RWPE2 (cell line): ENCODE data around the gene CDC42BPB.

Experiments
- ATAC-seq: fragments of 200-7000 bp; cut with Tn5 transposase; 3 replicates; pipeline ENCODE4 v1.9.1; 2021; ENCODE audit warnings: low read depth
- DNase-seq: peaks from one replicate; pipeline ENCODE4 v3.0.0-alpha.2; 2020; ENCODE audit warnings: low spot score
- H3K27ac ChIP-seq: fragments of 450-650 bp; 2 replicates; pipeline ENCODE4 v1.5.1; 2017; ENCODE audit warnings: mild to moderate bottlenecking; ENCODE audit not compliant: poor library complexity, severe bottlenecking
- H3K27me3 ChIP-seq: fragments of 250-450 bp; sonication (Bioruptor Pico); 2 replicates; pipeline ENCODE4 v1.5.1; 2021; ENCODE audit warnings: mild to moderate bottlenecking, moderate library complexity; ENCODE audit not compliant: insufficient read depth, poor library complexity, severe bottlenecking
- H3K36me3 ChIP-seq: fragments of 250-450 bp; sonication (Bioruptor Pico); 2 replicates; pipeline ENCODE4 v1.5.1; 2020; ENCODE audit warnings: low read depth, mild to moderate bottlenecking, moderate library complexity
- H3K4me1 ChIP-seq: fragments of 250-450 bp; sonication (Bioruptor Pico); 2 replicates; pipeline ENCODE4 v1.5.1; 2021; ENCODE audit warnings: mild to moderate bottlenecking, moderate library complexity; ENCODE audit not compliant: insufficient read depth, poor library complexity, severe bottlenecking
- H3K4me3 ChIP-seq: fragments of 250-450 bp; sonication (Bioruptor Pico); 2 replicates; pipeline ENCODE4 v1.5.1; 2021; ENCODE audit warnings: mild to moderate bottlenecking, moderate library complexity; ENCODE audit not compliant: severe bottlenecking
- H3K9me3 ChIP-seq: fragments of 250-450 bp; sonication (Bioruptor Pico); 2 replicates; pipeline ENCODE4 v1.5.1; 2021; ENCODE audit warnings: mild to moderate bottlenecking, moderate library complexity; ENCODE audit not compliant: severe bottlenecking
- CTCF ChIP-seq: fragments of 450-650 bp; IDR thresholded peaks from one replicate; pipeline ENCODE4 v1.5.1; 2017; ENCODE audit warnings: mild to moderate bottlenecking, moderate library complexity; ENCODE audit not compliant: poor library complexity, severe bottlenecking

Gene CDC42BPB

GRCh38 chr14:102975662-102976061, 81.7 kb downstream of the CDC42BPB start:
- no peak for TF ChIP-seq CTCF
- no peak overlapping the region for H3K27ac ChIP-seq
- H3K4me3 ChIP-seq = no peak overlapping the region
- ATAC-seq (no peak), DNase-seq (no peak)
- H3K4me1 ChIP-seq = no peaks in the 10 kb centered on the region
- H3K9me3 ChIP-seq = no peaks in the 10 kb centered on the region
- peaks cover 94% of the 10 kb centered on the region for H3K36me3 ChIP-seq
- H3K27me3 ChIP-seq = no peaks in the 10 kb centered on the region

- DNase-seq (no peak), ATAC-seq (no peak)
- H3K27ac ChIP-seq = no peak overlapping the region
- no peaks in the 10 kb centered on the region for H3K9me3 ChIP-seq
- H3K27me3 ChIP-seq = no peaks in the 10 kb centered on the region
- TF ChIP-seq CTCF = no peak
- no peaks in the 10 kb centered on the region for H3K4me1 ChIP-seq
- no peak overlapping the region for H3K4me3 ChIP-seq
- peaks cover 94% of the 10 kb centered on the region for H3K36me3 ChIP-seq
Measured at GRCh38 chr14:102973706-102974285, 83.6 kb downstream of the CDC42BPB start.

- H3K4me1 ChIP-seq = no peaks in the 10 kb centered on the region
- peaks cover 95% of the 10 kb centered on the region for H3K36me3 ChIP-seq
- no peak overlapping the region for H3K4me3 ChIP-seq
- DNase-seq (no peak), ATAC-seq (no peak)
- H3K27ac ChIP-seq = no peak overlapping the region
- H3K27me3 ChIP-seq = no peaks in the 10 kb centered on the region
- no peak for TF ChIP-seq CTCF
- H3K9me3 ChIP-seq = no peaks in the 10 kb centered on the region
Measured at GRCh38 chr14:102971836-102972606, 85.3 kb downstream of the CDC42BPB start.

- H3K4me3 ChIP-seq = no peak overlapping the region
- no peak for ATAC-seq
- no peak for TF ChIP-seq CTCF
- H3K36me3 ChIP-seq = peaks cover 95% of the 10 kb centered on the region
- H3K27ac ChIP-seq = no peak overlapping the region
- H3K9me3 ChIP-seq = no peaks in the 10 kb centered on the region
- no peaks in the 10 kb centered on the region for H3K4me1 ChIP-seq
- no peaks in the 10 kb centered on the region for H3K27me3 ChIP-seq
- no peak for DNase-seq
Measured at GRCh38 chr14:102971314-102971713, 86.0 kb downstream of the CDC42BPB start.

GRCh38 chr14:102970496-102970895, 86.9 kb downstream of the CDC42BPB start:
- H3K4me3 ChIP-seq = no peak overlapping the region
- no peak overlapping the region for H3K27ac ChIP-seq
- no peaks in the 10 kb centered on the region for H3K27me3 ChIP-seq
- H3K36me3 ChIP-seq = peaks cover 95% of the 10 kb centered on the region
- ATAC-seq = no peak
- no peaks in the 10 kb centered on the region for H3K4me1 ChIP-seq
- DNase-seq = no peak
- no peak for TF ChIP-seq CTCF
- H3K9me3 ChIP-seq = no peaks in the 10 kb centered on the region
